ENCODE data around the gene GBA2. TPM values are rescaled to one million over a fixed set of nuclear protein-coding genes. Genes with fewer than 3 reads are reported as not detected.

GBA2 gene
- total RNA-seq, 1 donor from 2014 or later = 37.9 TPM

GRCh38 chr9:35763181-35763580 lies 14.2 kb upstream of the GBA2 start:
- no peak for TF ChIP-seq CTCF (IDR thresholded peaks at IDR 0.05; ENCODE audit: insufficient read depth, low read length, severe bottlenecking)
- Histone ChIP-seq H3K36me3 (ENCODE audit: control insufficient read depth, insufficient read depth, low read length) (no peaks in the 10 kb centered on the region), H3K27me3 (ENCODE audit: control insufficient read depth, insufficient read depth, low read length) (no peaks in the 10 kb centered on the region), H3K4me3 (ENCODE audit: low read depth, low read length) (no peak overlapping the region)
- no peak for DNase-seq (ENCODE audit: low read depth)
- FAIRE-seq = no peak

GRCh38 chr9:35760651-35761050 lies 11.6 kb upstream of the GBA2 start:
- no peak overlapping the region for H3K4me3 ChIP-seq (ENCODE audit: low read depth, low read length)
- peak; percentile 36 for DNase-seq (ENCODE audit: low read depth)
- TF ChIP-seq CTCF (IDR thresholded peaks at IDR 0.05; ENCODE audit: insufficient read depth, low read length, severe bottlenecking) = no peak
- no peak for FAIRE-seq
- H3K27me3 ChIP-seq (ENCODE audit: control insufficient read depth, insufficient read depth, low read length) = no peaks in the 10 kb centered on the region
- no peaks in the 10 kb centered on the region for H3K36me3 ChIP-seq (ENCODE audit: control insufficient read depth, insufficient read depth, low read length)

GRCh38 chr9:35759795-35760194 lies 10.8 kb upstream of the GBA2 start:
- TF ChIP-seq CTCF (IDR thresholded peaks at IDR 0.05; ENCODE audit: insufficient read depth, low read length, severe bottlenecking) = no peak

GRCh38 chr9:35758475-35759050 lies 9.5 kb upstream of the GBA2 start:
- no peak for TF ChIP-seq CTCF (IDR thresholded peaks at IDR 0.05; ENCODE audit: insufficient read depth, low read length, severe bottlenecking)
- no peak overlapping the region for H3K4me3 ChIP-seq (ENCODE audit: low read depth, low read length)
- peaks cover under 1% of the 10 kb centered on the region for H3K36me3 ChIP-seq (ENCODE audit: control insufficient read depth, insufficient read depth, low read length)
- no peaks in the 10 kb centered on the region for H3K27me3 ChIP-seq (ENCODE audit: control insufficient read depth, insufficient read depth, low read length)
- FAIRE-seq (no peak), DNase-seq (ENCODE audit: low read depth) (no peak)

More at GRCh38 chr9:35759795-35760194, 10.8 kb upstream of the GBA2 start:
- Histone ChIP-seq H3K27me3 (ENCODE audit: control insufficient read depth, insufficient read depth, low read length) (no peaks in the 10 kb centered on the region), H3K36me3 (ENCODE audit: control insufficient read depth, insufficient read depth, low read length) (no peaks in the 10 kb centered on the region), H3K4me3 (ENCODE audit: low read depth, low read length) (no peak overlapping the region)
- DNase-seq (ENCODE audit: low read depth) (no peak), FAIRE-seq (no peak)

GRCh38 chr9:35757892-35758275 lies 8.9 kb upstream of the GBA2 start:
- H3K4me3 ChIP-seq (ENCODE audit: low read depth, low read length) = no peak overlapping the region
- H3K36me3 ChIP-seq (ENCODE audit: control insufficient read depth, insufficient read depth, low read length) = peaks cover 5% of the 10 kb centered on the region
- no peak for TF ChIP-seq CTCF (IDR thresholded peaks at IDR 0.05; ENCODE audit: insufficient read depth, low read length, severe bottlenecking)
- DNase-seq (ENCODE audit: low read depth) (no peak), FAIRE-seq (no peak)
- H3K27me3 ChIP-seq (ENCODE audit: control insufficient read depth, insufficient read depth, low read length) = no peaks in the 10 kb centered on the region

Data from bronchial epithelial cell (primary cell).